K562 (cell line): ENCODE results near the gene NDC1. TPM values are rescaled to one million over a fixed set of nuclear protein-coding genes. Genes with fewer than 3 reads are reported as not detected.

Experiments
- CHD2 ChIP-seq: IDR thresholded peaks from 2 replicates; pipeline ENCODE4 v1.6.1; 2011; ENCODE audit warnings: low read depth, low read length
- CXXC5 ChIP-seq: fragments of 250-450 bp; sonication (Bioruptor Pico); IDR thresholded peaks from 2 replicates; pipeline ENCODE4 v1.8.0; 2022; ENCODE audit warnings: inconsistent platforms, mild to moderate bottlenecking, moderate library complexity
- ETV1 ChIP-seq: fragments of 450-650 bp; conservative IDR thresholded peaks from 2 replicates; pipeline ENCODE4 v1.6.1; 2016; ENCODE audit warnings: missing genetic modification characterization, control low read depth, low read depth, missing compliant biosample characterization
- FOXP1 ChIP-seq: sonication (generic); formaldehyde crosslinking; IDR thresholded peaks from 2 replicates; pipeline ENCODE4 v1.8.0; 2022; ENCODE audit warnings: mild to moderate bottlenecking, missing genetic modification reagents
- KDM1A ChIP-seq, 2 experiments: fragments of 450-650 bp; IDR thresholded peaks; 2 replicates each; pipeline ENCODE4 v1.6.1; 2016; ENCODE audit warnings: mild to moderate bottlenecking in 2 of 2
- MAFF ChIP-seq: IDR thresholded peaks from 2 replicates; pipeline ENCODE4 v1.6.1; 2012; ENCODE audit warnings: low read length, improper control_type of control experiment
- MED1 ChIP-seq: sonication (generic); formaldehyde crosslinking; IDR thresholded peaks from 2 replicates; pipeline ENCODE4 v1.8.1; 2023; ENCODE audit warnings: missing genetic modification reagents, borderline replicate concordance
- NFYB ChIP-seq: IDR thresholded peaks from 2 replicates; pipeline ENCODE4 v1.6.1; 2011; ENCODE audit warnings: mild to moderate bottlenecking, moderate library complexity; ENCODE audit not compliant: insufficient read length; ENCODE audit errors: extremely low read depth
- NR2F6 ChIP-seq: fragments of 450-650 bp; formaldehyde crosslinking; IDR thresholded peaks from 2 replicates; pipeline ENCODE4 v1.4.0; 2020; ENCODE audit warnings: mild to moderate bottlenecking
- PHB2 ChIP-seq: fragments of 450-650 bp; IDR thresholded peaks from 2 replicates; pipeline ENCODE4 v1.6.1; 2017; ENCODE audit warnings: low read depth
- POLR2A ChIP-seq: fragments of 450-650 bp; conservative IDR thresholded peaks from 2 replicates; pipeline ENCODE4 v1.6.1; 2016
- RNF2 ChIP-seq: sonication (generic); IDR thresholded peaks from 2 replicates; pipeline ENCODE4 v1.6.1; 2016
- SMARCA5 ChIP-seq: fragments of 450-650 bp; IDR thresholded peaks from 2 replicates; pipeline ENCODE4 v1.6.1; 2016
- ZNF184 ChIP-seq: sonication (generic); formaldehyde crosslinking; IDR thresholded peaks from 2 replicates; pipeline ENCODE4 v1.5.0; 2020; ENCODE audit warnings: missing genetic modification reagents
- ZNF507 ChIP-seq: conservative IDR thresholded peaks from 2 replicates; pipeline ENCODE4 v1.6.1; 2017; ENCODE audit warnings: missing genetic modification characterization, missing compliant biosample characterization
- polyA plus RNA-seq, 8 experiments: library from polyadenylated mRNA; depleted of rRNA in 4 of 8; stranded (reverse) in 5 of 8; unstranded in 3 of 8; fragments of >200 nt; fragmentation: Nextera tagmentation in 2 of 8; fragmentation: Illumina TruSeq in 1 of 8; extraction: Ambion mirVana in 2 of 8; extraction: Trizol in 1 of 8; gene quantifications; 2 replicates each; pipeline versions ENCODE4 v1.2.1 to v1.2.3, GENCODE V29; 2011 to 2014; ENCODE audit warnings: inconsistent platforms in 1 of 8, missing spikeins in 1 of 8
- total RNA-seq, 7 experiments: library from RNA; depleted of rRNA in 6 of 7; stranded (reverse); fragments of >200 nt in 6 of 7; fragmentation: Illumina TruSeq in 2 of 7; extraction: Trizol in 2 of 7; gene quantifications; 2 replicates each; pipeline versions ENCODE4 v1.2.1 to v1.2.3, GENCODE V29; 2011 to 2021; ENCODE audit warnings: low replicate concordance in 1 of 7
- TF ChIP-seq, protein P1 (sequence below), 2 experiments: fragments of 450-650 bp in 1 of 2; IDR thresholded peaks; 2 replicates each; pipeline ENCODE4 v1.6.1; 2011 to 2017; ENCODE audit warnings: low read depth in 2 of 2, antibody characterized with exemption in 1 of 2, borderline replicate concordance in 1 of 2, low read length in 1 of 2, mild to moderate bottlenecking in 1 of 2, mixed read lengths in 1 of 2; ENCODE audit not compliant: control insufficient read depth in 1 of 2
- TF ChIP-seq, protein P2 (sequence below), 2 experiments: fragments of 250-450 bp in 1 of 2; fragments of 450-650 bp in 1 of 2; sonication (Bioruptor Pico) in 1 of 2; IDR thresholded peaks; 2 replicates each; pipeline versions ENCODE4 v1.6.1 to v1.8.0; 2016 to 2021; ENCODE audit warnings: mild to moderate bottlenecking in 2 of 2, moderate library complexity in 2 of 2, missing compliant biosample characterization in 1 of 2, missing genetic modification characterization in 1 of 2
- TF ChIP-seq, protein P3 (sequence below): sonication (generic); formaldehyde crosslinking; IDR thresholded peaks from 2 replicates; pipeline ENCODE4 v1.8.0; 2023; ENCODE audit warnings: missing genetic modification reagents, mild to moderate bottlenecking, borderline replicate concordance
- TF ChIP-seq, protein P4 (sequence below): fragments of 450-650 bp; formaldehyde crosslinking; IDR thresholded peaks from 2 replicates; pipeline ENCODE4 v1.4.0; 2022; ENCODE audit warnings: mild to moderate bottlenecking, moderate library complexity

Gene NDC1
- total and polyA plus RNA-seq, 9 of the 15 experiments (the other 6 are each of a cell fraction or from before 2014, with no cell fraction given), result 26.9 to 102 (median 64.5) TPM

DNA sequence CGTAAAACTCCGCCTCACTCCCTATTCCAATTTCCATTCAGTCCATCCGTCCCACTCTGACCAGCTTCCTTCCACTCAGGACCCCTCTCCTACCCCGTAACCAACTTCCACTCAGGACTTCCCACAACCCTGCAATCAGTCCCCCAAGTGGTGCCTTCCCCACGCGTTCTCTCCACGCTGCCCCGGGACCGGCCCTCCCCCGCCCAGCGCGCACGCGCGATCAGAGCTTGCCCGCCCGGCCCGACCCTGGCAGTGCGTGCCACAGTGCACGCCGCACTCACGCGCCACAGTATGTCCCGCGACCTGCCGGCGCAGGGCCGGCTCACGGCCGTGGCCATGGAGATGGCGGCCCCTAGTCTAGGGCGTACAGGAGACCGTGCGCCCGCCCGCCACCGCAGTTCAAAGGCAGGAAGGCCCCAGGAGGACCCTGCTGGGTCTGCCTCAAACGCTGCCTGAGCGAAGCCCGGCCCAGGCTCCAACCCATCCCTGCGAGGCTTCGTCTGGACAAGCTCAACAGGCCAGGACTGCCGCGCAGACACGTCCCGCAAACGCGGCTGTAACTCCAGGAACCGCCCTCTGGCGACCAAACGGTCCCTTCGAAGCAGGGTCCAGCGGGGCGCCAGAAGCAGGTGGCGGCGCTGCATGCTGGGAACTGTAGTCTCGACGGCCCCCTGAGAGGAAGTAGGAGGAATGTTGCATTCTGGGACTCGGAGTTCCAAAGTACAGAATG, at the start of gene NDC1 (continued):
- TF ChIP-seq, protein P1, sequence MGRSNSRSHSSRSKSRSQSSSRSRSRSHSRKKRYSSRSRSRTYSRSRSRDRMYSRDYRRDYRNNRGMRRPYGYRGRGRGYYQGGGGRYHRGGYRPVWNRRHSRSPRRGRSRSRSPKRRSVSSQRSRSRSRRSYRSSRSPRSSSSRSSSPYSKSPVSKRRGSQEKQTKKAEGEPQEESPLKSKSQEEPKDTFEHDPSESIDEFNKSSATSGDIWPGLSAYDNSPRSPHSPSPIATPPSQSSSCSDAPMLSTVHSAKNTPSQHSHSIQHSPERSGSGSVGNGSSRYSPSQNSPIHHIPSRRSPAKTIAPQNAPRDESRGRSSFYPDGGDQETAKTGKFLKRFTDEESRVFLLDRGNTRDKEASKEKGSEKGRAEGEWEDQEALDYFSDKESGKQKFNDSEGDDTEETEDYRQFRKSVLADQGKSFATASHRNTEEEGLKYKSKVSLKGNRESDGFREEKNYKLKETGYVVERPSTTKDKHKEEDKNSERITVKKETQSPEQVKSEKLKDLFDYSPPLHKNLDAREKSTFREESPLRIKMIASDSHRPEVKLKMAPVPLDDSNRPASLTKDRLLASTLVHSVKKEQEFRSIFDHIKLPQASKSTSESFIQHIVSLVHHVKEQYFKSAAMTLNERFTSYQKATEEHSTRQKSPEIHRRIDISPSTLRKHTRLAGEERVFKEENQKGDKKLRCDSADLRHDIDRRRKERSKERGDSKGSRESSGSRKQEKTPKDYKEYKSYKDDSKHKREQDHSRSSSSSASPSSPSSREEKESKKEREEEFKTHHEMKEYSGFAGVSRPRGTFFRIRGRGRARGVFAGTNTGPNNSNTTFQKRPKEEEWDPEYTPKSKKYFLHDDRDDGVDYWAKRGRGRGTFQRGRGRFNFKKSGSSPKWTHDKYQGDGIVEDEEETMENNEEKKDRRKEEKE (IDR thresholded peaks at IDR 0.05; ENCODE audit: borderline replicate concordance in 1 of 2, control insufficient read depth in 1 of 2, low read depth in 2 of 2, low read length in 1 of 2), result peak in 1 of 2 experiments; percentile 94; a peak in 1 of 4 replicates
- TF ChIP-seq NFYB, result no peak
- peak; percentile 92 for TF ChIP-seq POLR2A
- no peak for TF ChIP-seq MAFF
- no peak for TF ChIP-seq KDM1A (IDR thresholded peaks at IDR 0.05)
- peak; percentile 96 for TF ChIP-seq ETV1 (tag)
- TF ChIP-seq, protein P2, sequence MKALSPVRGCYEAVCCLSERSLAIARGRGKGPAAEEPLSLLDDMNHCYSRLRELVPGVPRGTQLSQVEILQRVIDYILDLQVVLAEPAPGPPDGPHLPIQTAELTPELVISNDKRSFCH (CRISPR knock-in tag; IDR thresholded peaks at IDR 0.05), result no peak
- TF ChIP-seq, protein P2 (tag; IDR thresholded peaks at IDR 0.05), result peak; percentile 95
- TF ChIP-seq, protein P3, sequence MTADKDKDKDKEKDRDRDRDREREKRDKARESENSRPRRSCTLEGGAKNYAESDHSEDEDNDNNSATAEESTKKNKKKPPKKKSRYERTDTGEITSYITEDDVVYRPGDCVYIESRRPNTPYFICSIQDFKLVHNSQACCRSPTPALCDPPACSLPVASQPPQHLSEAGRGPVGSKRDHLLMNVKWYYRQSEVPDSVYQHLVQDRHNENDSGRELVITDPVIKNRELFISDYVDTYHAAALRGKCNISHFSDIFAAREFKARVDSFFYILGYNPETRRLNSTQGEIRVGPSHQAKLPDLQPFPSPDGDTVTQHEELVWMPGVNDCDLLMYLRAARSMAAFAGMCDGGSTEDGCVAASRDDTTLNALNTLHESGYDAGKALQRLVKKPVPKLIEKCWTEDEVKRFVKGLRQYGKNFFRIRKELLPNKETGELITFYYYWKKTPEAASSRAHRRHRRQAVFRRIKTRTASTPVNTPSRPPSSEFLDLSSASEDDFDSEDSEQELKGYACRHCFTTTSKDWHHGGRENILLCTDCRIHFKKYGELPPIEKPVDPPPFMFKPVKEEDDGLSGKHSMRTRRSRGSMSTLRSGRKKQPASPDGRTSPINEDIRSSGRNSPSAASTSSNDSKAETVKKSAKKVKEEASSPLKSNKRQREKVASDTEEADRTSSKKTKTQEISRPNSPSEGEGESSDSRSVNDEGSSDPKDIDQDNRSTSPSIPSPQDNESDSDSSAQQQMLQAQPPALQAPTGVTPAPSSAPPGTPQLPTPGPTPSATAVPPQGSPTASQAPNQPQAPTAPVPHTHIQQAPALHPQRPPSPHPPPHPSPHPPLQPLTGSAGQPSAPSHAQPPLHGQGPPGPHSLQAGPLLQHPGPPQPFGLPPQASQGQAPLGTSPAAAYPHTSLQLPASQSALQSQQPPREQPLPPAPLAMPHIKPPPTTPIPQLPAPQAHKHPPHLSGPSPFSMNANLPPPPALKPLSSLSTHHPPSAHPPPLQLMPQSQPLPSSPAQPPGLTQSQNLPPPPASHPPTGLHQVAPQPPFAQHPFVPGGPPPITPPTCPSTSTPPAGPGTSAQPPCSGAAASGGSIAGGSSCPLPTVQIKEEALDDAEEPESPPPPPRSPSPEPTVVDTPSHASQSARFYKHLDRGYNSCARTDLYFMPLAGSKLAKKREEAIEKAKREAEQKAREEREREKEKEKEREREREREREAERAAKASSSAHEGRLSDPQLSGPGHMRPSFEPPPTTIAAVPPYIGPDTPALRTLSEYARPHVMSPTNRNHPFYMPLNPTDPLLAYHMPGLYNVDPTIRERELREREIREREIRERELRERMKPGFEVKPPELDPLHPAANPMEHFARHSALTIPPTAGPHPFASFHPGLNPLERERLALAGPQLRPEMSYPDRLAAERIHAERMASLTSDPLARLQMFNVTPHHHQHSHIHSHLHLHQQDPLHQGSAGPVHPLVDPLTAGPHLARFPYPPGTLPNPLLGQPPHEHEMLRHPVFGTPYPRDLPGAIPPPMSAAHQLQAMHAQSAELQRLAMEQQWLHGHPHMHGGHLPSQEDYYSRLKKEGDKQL (CRISPR knock-in tag), result no peak
- no peak for TF ChIP-seq PHB2
- TF ChIP-seq NR2F6, result no peak
- no peak for TF ChIP-seq SMARCA5
- TF ChIP-seq CHD2, result peak; percentile 62; the same call in 1 of the 2 replicates
- TF ChIP-seq FOXP1 (CRISPR knock-in tag), result peak; percentile 85; the same call in 1 of the 2 replicates
- peak; percentile 93 for TF ChIP-seq RNF2
- TF ChIP-seq MED1, result no peak
- no peak for TF ChIP-seq ZNF507 (tag)
- no peak for TF ChIP-seq ZNF184 (CRISPR knock-in tag)
- TF ChIP-seq, protein P4, sequence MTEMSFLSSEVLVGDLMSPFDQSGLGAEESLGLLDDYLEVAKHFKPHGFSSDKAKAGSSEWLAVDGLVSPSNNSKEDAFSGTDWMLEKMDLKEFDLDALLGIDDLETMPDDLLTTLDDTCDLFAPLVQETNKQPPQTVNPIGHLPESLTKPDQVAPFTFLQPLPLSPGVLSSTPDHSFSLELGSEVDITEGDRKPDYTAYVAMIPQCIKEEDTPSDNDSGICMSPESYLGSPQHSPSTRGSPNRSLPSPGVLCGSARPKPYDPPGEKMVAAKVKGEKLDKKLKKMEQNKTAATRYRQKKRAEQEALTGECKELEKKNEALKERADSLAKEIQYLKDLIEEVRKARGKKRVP, result no peak; the same call in 1 of the 2 replicates
- TF ChIP-seq CXXC5 (CRISPR knock-in tag), result peak; percentile 94
